ENCODE measurements around the gene SREBF1.

SREBF1 gene

GRCh38 chr17:17841601-17842025 is 4.8 kb upstream of the SREBF1 start:
- DNase-seq (ENCODE audit: low read depth) = no peak

- no peak for DNase-seq (ENCODE audit: low read depth)
Measured at GRCh38 chr17:17840751-17841591, 4.2 kb upstream of the SREBF1 start.

GRCh38 chr17:17839791-17840707 is 3.3 kb upstream of the SREBF1 start:
- DNase-seq (ENCODE audit: low read depth) = peak; percentile 72

- no peak for DNase-seq (ENCODE audit: low read depth)
Measured at GRCh38 chr17:17837966-17838962, 1.5 kb upstream of the SREBF1 start.

DNA sequence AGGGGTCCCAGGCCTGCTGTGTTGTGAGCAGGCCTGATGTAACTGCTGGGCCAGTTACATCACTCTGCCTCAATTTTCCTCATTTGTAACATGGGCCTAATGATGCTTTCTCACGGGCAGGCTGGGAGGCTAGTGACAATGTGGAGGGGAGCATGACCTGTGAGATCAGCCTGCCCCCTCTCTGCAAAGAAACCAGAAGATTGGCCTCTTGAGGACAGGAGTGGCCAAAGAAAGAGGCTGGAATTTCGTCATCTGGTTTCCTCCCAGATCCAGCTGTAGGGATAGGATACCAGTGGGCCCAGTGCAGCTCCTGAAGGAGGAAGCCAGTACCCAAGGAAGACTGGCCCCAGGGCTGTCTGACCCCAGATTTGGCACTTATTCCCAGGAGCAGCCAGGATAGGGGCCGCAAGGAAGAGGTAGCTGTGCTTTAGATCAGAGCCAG is 615 bp upstream of the SREBF1 start:
- no peak for DNase-seq (ENCODE audit: low read depth)

- peak; percentile 95 for DNase-seq (ENCODE audit: low read depth)
Measured at GRCh38 chr17:17836250-17836817, 452 bp downstream of the SREBF1 start.

DNA sequence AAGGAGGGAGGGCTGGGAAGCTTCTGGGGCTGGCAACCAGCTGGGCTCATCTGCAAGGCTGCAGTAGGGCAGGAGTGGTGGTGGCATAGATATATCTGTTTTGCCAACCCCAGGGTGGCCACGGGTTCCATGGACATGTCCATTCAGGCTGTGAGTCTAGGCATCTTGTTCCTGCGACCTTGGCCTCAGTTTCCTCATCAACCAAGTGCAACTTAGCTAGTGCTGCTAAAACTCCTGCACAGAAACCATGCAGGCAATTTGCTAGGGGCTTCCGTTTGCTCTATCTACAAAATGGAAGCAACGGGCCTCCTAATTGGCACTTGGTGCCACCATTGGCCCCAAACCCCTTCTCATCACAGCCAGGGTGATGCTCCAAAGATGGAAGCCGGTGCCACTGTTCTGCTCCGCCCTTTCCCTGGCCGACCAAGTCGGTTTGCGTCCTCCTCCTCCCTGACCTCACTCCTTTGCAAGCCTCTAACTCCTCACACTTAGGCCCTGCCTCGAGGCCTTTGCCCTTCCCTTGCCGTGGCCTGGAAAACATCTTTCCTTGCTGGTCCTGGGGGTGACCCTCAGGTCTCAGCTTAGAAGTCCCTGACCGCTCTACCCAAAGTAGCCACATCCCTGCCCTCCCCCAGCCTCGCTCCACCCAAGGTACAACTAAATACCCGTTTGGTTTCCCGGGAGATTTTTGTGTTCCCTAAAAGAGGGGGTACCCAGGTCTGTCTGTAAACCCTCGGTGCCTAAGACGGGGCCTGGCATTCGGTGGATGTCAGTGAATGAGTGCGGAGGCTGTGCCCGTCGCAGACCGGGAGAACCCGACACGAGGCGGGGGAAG is 1.2 kb downstream of the SREBF1 start:
- no peak for DNase-seq (ENCODE audit: low read depth)

- no peak for DNase-seq (ENCODE audit: low read depth)
Measured at GRCh38 chr17:17834974-17835373, 1.8 kb downstream of the SREBF1 start.

DNA sequence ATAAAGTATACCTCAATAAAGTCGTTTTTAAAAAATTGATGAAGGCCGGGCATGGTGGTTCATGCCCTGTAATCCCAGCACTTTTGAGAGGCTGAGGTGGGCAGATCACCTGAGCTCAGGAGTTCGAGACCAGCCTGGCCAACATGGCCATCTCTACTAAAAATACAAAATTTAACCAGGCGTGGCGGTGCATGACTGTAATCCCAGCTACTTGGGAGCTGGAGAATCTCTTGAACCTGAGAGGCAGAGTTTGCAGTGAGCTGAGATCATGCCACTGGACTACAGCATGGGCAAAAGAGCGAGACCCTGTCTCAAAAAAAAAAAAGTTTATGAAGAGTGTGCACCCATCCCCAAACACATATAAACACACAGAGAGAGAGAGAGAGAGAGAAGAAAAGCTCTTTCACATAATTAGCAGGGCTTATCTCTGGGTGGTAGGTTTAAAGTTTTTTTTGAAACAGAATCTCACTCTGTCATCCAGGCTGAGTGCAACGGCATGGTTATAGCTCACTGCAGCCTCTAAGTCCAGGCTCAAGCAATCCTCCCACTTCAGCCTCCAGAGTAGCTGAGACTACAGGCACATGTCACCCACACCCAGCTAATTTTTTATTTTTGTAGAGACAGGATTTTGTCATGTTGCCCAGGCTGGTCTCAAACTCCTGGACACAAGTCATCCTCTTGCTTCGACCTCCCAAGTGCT is 3.0 kb downstream of the SREBF1 start:
- no peak for DNase-seq (ENCODE audit: low read depth)

- DNase-seq (ENCODE audit: low read depth) = no peak
Measured at GRCh38 chr17:17832032-17832363, 4.8 kb downstream of the SREBF1 start.

- no peak for DNase-seq (ENCODE audit: low read depth)
Measured at GRCh38 chr17:17831208-17832031, 5.4 kb downstream of the SREBF1 start.

DNA sequence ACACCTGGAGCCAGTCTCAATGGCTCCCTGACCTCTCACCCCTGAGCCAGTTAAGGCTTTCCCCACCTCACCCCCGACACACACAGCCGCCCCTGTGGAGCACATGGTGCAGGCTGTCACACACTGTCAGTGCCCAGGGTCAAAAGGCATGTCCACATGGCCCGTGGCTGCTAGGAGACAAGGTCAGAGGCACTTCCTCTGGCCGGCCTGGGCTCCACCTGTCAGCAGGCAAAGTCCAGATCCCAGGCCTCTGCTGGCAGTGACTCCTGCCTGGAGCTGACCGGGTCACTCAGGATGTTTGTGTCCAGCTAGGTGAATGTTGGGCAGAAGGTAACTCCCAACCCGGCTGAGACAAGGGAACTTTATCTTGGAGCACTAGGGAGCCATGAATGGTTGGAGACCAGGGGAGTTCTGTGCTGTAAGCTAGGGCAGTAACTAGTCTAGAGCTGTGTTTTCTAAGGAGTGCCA is 6.0 kb downstream of the SREBF1 start:
- no peak for DNase-seq (ENCODE audit: low read depth)

- DNase-seq (ENCODE audit: low read depth) = no peak
Measured at GRCh38 chr17:17830269-17830567, 6.6 kb downstream of the SREBF1 start.

- DNase-seq (ENCODE audit: low read depth) = no peak
Measured at GRCh38 chr17:17827826-17828621, 8.8 kb downstream of the SREBF1 start.

DNA sequence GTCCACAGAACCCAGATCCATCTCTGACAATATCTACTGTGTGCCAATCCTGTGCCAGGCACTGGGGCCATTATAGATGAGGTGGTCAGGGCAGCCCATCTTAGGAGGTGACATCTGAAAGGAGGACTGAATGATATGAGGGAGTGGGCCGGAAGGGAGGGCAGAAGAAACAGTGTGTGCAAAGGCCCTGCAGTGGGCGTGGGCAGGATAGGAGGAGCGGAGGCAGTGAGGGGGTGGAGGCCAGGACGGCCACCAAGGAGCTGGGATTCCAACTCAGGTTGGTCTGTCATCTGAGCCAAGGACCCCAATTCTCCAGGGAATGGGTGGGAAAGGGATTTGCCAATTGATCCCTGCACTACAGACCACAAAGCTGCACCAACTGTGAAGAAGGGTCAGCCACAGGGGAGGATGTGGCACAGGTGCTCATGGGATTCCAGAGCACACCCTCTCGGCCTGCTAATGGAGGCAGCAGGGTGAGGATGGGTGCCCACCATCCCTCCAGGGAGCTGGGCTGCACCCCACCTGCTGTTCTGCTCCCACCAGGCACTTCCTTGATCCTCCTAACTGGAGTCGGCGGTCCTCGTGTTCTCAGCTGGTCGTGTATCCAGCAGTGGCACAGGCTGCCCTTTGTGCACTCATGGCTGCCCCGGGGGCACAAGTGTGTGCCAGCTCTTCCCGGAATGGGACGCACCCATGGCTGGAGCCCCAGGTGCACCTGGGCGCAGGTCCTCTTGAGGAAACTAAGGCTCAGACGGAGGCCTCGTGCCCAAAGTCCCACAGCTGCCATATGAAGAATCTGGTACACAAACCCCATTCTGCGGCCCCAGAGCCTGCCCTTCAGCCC is 9.6 kb downstream of the SREBF1 start:
- no peak for DNase-seq (ENCODE audit: low read depth)

DNA sequence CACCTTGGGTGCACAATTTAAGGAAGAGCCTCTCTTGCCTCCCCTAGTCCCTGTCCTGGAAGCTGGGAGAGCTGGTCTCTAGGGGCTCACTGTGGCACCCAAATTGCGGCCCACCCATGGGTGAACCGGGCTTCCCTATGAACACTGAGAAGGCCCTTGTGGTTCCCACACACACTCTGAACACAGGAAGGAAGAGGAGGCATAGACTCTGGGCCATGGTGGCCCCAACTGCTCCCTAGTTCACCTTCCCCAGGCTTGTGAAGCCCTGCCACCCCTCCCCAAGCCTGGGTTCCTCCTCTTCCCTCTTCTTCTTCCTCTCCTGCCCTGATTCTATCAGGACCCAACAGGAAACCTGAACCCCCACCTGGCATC is 10.5 kb downstream of the SREBF1 start:
- no peak for DNase-seq (ENCODE audit: low read depth)
